Measurements from ENCODE around the gene SGIP1.

- no peak for TF ChIP-seq EZH2 (IDR thresholded peaks at IDR 0.05)
- TF ChIP-seq FOXP2 (optimal IDR thresholded peaks at IDR 0.05; ENCODE audit: control extremely low read depth, extremely low read length, insufficient read depth) = no peak
These were observed 62.2 kb downstream of the SGIP1 start for GRCh38 chr1:66596191-66596590.

All from SK-N-MC (cell line).